ENCODE measurements around the gene OR2AT4. TPM values are rescaled to one million over a fixed set of nuclear protein-coding genes. Genes with fewer than 3 reads are reported as not detected.
"Not testable (repeated sequence)": the region's sequence is repeated elsewhere in the genome, so short reads cannot be mapped to it uniquely, and the experiment has no call there.

The OR2AT4 gene
- total RNA-seq, 1 donor from 2014 or later, result not detected

GRCh38 chr11:75055511-75055910 lies 41.2 kb downstream of the OR2AT4 start:
- no peak for ATAC-seq (ENCODE audit: low read depth)
- H3K9me3 Mint-ChIP-seq, result peaks cover 16% of the 10 kb centered on the region
- intact Hi-C loops (cut with micrococcal nuclease), result no loop called here
- H3K4me3 Mint-ChIP-seq, result no peak overlapping the region
- H3K4me1 Mint-ChIP-seq, result peaks cover 6% of the 10 kb centered on the region
- H3K27ac Mint-ChIP-seq, result no peak overlapping the region
- ChIA-PET CTCF (no interaction called here), POLR2A (no interaction called here)
- TF ChIP-seq, protein P1, sequence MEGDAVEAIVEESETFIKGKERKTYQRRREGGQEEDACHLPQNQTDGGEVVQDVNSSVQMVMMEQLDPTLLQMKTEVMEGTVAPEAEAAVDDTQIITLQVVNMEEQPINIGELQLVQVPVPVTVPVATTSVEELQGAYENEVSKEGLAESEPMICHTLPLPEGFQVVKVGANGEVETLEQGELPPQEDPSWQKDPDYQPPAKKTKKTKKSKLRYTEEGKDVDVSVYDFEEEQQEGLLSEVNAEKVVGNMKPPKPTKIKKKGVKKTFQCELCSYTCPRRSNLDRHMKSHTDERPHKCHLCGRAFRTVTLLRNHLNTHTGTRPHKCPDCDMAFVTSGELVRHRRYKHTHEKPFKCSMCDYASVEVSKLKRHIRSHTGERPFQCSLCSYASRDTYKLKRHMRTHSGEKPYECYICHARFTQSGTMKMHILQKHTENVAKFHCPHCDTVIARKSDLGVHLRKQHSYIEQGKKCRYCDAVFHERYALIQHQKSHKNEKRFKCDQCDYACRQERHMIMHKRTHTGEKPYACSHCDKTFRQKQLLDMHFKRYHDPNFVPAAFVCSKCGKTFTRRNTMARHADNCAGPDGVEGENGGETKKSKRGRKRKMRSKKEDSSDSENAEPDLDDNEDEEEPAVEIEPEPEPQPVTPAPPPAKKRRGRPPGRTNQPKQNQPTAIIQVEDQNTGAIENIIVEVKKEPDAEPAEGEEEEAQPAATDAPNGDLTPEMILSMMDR (IDR thresholded peaks at IDR 0.05), result no peak
- DNase-seq, result no peak
- H3K27me3 Mint-ChIP-seq, result peaks cover 13% of the 10 kb centered on the region
- H3K36me3 Mint-ChIP-seq (ENCODE audit: low read depth), result peaks cover 2% of the 10 kb centered on the region

DNA sequence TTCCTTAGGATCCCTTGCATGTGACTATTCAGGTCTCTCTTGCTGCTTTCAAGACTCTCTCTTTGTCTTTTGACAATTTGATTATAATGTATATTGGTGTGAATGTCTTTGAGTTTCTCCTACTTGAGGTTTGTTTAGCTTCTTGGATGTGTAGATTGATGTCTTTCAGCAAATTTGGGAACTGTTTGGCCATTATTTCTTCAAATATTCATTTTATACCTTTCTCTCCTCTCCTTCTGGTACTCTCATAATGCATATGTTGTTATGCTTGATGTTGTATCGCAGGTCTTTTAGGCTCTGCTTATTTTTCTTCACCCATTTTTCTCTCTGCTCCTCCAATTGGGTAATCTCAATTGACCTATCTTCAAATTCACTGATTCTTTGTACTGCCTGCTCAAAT lies 44.2 kb downstream of the OR2AT4 start:
- TF ChIP-seq, protein P1 (IDR thresholded peaks at IDR 0.05), result no peak
- Mint-ChIP-seq H3K36me3 (ENCODE audit: low read depth) (peaks cover 2% of the 10 kb centered on the region), H3K27ac (no peak overlapping the region), H3K4me3 (no peak overlapping the region), H3K4me1 (peaks cover 29% of the 10 kb centered on the region), H3K9me3 (peaks cover 18% of the 10 kb centered on the region), H3K27me3 (no peaks in the 10 kb centered on the region)
- ATAC-seq (ENCODE audit: low read depth), result no peak
- ChIA-PET CTCF (no interaction called here), POLR2A (no interaction called here)
- intact Hi-C loops (cut with micrococcal nuclease), result no loop called here
- DNase-seq, result no peak

- intact Hi-C loops (cut with micrococcal nuclease), result no loop called here
- ChIA-PET POLR2A (no interaction called here), CTCF (no interaction called here)
- peaks cover 18% of the 10 kb centered on the region for H3K9me3 Mint-ChIP-seq
- H3K36me3 Mint-ChIP-seq (ENCODE audit: low read depth), result peaks cover 2% of the 10 kb centered on the region
- H3K4me1 Mint-ChIP-seq, result peaks cover 29% of the 10 kb centered on the region
- no peak overlapping the region for H3K4me3 Mint-ChIP-seq
- H3K27ac Mint-ChIP-seq, result no peak overlapping the region
- TF ChIP-seq, protein P1 (IDR thresholded peaks at IDR 0.05), result no peak
- no peaks in the 10 kb centered on the region for H3K27me3 Mint-ChIP-seq
- ATAC-seq (ENCODE audit: low read depth), result no peak
- no peak for DNase-seq
Observed at GRCh38 chr11:75051043-75051442, 45.6 kb downstream of the OR2AT4 start.

- H3K27ac Mint-ChIP-seq, result peak overlapping the region; percentile 74
- no peak for DNase-seq
- H3K9me3 Mint-ChIP-seq, result peaks cover 18% of the 10 kb centered on the region
- POLR2A ChIA-PET, result no interaction called here
- H3K36me3 Mint-ChIP-seq (ENCODE audit: low read depth), result peaks cover 2% of the 10 kb centered on the region
- no peak overlapping the region for H3K4me3 Mint-ChIP-seq
- TF ChIP-seq, protein P1 (IDR thresholded peaks at IDR 0.05), result no peak
- ATAC-seq (ENCODE audit: low read depth), result no peak
- H3K27me3 Mint-ChIP-seq, result no peaks in the 10 kb centered on the region
- H3K4me1 Mint-ChIP-seq, result peaks cover 29% of the 10 kb centered on the region
- CTCF ChIA-PET, result no interaction called here
- intact Hi-C loops (cut with micrococcal nuclease), result no loop called here
Observed at GRCh38 chr11:75050516-75050915, 46.2 kb downstream of the OR2AT4 start.

- peak overlapping the region; percentile 74 for H3K27ac Mint-ChIP-seq
Observed at GRCh38 chr11:75049501-75050266, 47.0 kb downstream of the OR2AT4 start.

More at GRCh38 chr11:75049501-75050266, 47.0 kb downstream of the OR2AT4 start:
- Mint-ChIP-seq H3K4me1 (peaks cover 29% of the 10 kb centered on the region), H3K9me3 (peaks cover 18% of the 10 kb centered on the region), H3K4me3 (peak overlapping the region; percentile 16)
- H3K36me3 Mint-ChIP-seq (ENCODE audit: low read depth); H3K27me3 Mint-ChIP-seq; DNase-seq; POLR2A ChIA-PET; ATAC-seq (ENCODE audit: low read depth); intact Hi-C loops (cut with micrococcal nuclease): not testable (repeated sequence)
- CTCF ChIA-PET, result interaction anchor here (0.5 kb wide), 1 partner anchor 1106 kb away, joined by 3 read pairs; no protein-coding TSS in a partner anchor
